ENCODE measurements around the gene ZRANB3. TPM values are rescaled to one million over a fixed set of nuclear protein-coding genes. Genes with fewer than 3 reads are reported as not detected.

Gene ZRANB3
- total RNA-seq, 2 experiments from 2014 or later, result 11.6 to 27.0 TPM

DNA sequence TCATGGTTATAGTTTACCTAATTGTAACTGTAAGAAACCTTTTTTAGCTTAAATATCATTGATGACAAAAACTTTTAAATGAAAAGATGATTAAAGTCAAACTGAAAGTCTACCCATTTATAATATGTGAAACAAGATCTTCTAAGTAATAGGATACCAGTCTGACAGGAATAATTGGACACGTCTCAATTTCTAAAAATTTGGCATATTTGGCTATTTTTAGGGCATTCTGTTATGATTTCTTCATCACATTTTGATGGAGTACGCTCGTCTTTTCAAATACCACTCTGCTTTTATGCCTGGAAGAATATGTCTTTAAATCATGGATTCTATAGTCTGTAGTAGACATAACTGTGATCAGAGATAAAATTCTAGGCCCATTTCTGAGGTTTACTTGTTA is 1.6 kb upstream of the ZRANB3 start:
- ChIA-PET CTCF (ENCODE audit: unreplicated experiment) (no interaction called here), POLR2A (interaction anchor here (0.6 to 2.4 kb wide), 3 partner anchors 57 to 324 kb away, joined by 3 to 10 read pairs (median 3); no protein-coding TSS in a partner anchor)
- intact Hi-C loops (cut with micrococcal nuclease; ENCODE audit: unreplicated experiment), result loop anchor here (2.0 to 10.0 kb wide), 2 partner anchors 178 to 528 kb away; no protein-coding TSS in a partner anchor
- peaks cover 41% of the 10 kb centered on the region for H3K4me1 ChIP-seq (ENCODE audit: insufficient read depth, low read length, poor library complexity, severe bottlenecking)
- H3K4me2 ChIP-seq (ENCODE audit: low read length), result peak overlapping the region; percentile 78
- no peaks in the 10 kb centered on the region for H3K9me3 ChIP-seq (ENCODE audit: low read length)
- peaks cover 13% of the 10 kb centered on the region; the same call in 1 of the 2 replicates for H4K20me1 ChIP-seq (ENCODE audit: insufficient read depth, low read length)
- H3K9me2 ChIP-seq (ENCODE audit: insufficient read depth, low read length), result no peaks in the 10 kb centered on the region
- peaks cover 40% of the 10 kb centered on the region for H3K36me3 ChIP-seq (ENCODE audit: insufficient read depth, low read length)
- DNase-seq (ENCODE audit: low spot score), result no peak
- no peak overlapping the region for H2AFZ ChIP-seq (ENCODE audit: low read length)
- H3K27ac ChIP-seq (ENCODE audit: low read depth, low read length, poor library complexity, severe bottlenecking), result no peak overlapping the region
- TSS peak; percentile 68 for BruUV-seq (replicated peaks)
- no peak for TF ChIP-seq EZH2phosphoT487 (IDR thresholded peaks at IDR 0.05; ENCODE audit: borderline replicate concordance, low read depth, low read length)
- TF ChIP-seq, protein P1, sequence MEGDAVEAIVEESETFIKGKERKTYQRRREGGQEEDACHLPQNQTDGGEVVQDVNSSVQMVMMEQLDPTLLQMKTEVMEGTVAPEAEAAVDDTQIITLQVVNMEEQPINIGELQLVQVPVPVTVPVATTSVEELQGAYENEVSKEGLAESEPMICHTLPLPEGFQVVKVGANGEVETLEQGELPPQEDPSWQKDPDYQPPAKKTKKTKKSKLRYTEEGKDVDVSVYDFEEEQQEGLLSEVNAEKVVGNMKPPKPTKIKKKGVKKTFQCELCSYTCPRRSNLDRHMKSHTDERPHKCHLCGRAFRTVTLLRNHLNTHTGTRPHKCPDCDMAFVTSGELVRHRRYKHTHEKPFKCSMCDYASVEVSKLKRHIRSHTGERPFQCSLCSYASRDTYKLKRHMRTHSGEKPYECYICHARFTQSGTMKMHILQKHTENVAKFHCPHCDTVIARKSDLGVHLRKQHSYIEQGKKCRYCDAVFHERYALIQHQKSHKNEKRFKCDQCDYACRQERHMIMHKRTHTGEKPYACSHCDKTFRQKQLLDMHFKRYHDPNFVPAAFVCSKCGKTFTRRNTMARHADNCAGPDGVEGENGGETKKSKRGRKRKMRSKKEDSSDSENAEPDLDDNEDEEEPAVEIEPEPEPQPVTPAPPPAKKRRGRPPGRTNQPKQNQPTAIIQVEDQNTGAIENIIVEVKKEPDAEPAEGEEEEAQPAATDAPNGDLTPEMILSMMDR (conservative IDR thresholded peaks at IDR 0.05; ENCODE audit: low read length), result no peak
- peak overlapping the region; percentile 87 for H3K4me3 ChIP-seq (ENCODE audit: low read depth, low read length, poor library complexity, severe bottlenecking)
- peaks cover 85% of the 10 kb centered on the region for H3K79me2 ChIP-seq (ENCODE audit: insufficient read depth, low read depth, low read length)

DNA sequence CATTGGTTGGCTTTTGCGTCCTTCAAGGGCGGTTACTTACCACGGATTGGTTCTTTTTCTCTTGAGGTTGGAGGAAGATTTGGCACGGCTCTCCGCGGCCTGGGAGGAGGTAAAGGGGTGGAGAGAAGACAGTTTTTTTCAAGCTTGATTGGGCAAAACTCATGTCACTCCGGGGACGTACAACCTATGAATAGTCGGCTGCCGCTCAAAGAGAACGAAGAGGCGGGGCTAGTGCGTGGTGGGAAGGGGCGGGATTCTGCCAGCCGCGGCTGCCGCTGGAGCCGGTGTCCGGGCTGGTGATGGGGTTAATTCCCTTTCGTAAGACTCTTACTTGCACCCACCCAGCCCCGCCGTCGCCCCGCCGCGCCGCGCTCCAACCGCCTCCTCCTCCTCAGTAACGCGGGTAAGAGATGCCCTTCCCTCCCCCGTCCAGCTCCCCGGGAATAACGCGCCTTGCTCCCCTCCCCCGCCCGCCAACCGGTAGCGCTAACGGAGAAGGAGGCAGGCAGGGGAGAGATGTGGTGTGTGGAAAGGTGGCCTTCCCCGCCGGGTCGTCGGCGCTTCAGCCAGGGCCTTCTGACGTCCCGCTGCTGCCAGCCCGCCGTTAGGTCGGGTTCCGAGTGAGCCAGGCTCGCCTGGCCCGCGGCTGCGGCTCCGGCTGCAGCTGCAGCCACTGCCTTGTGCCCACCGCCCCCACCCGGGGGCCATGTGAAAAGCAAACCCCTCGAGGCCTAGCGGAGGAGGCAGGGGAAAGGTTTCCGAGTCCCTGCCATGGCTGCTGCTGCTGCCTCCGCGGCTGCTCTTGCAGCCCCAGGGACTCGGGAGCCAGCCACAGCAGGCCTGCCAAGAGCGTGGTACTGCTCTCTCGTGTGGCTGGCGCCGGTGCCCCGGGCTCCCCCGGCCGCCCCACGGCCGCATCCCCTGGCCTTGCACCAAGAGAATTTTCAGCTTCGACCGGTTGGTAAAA is 496 bp upstream of the ZRANB3 start, which contains the start of gene R3HDM1:
TSS of gene R3HDM1 (plus strand) at position 254 of the 967 bp plus-strand sequence. CDS start 73,362 bp downstream, outside the sequence.
- Histone ChIP-seq H3K4me2 (ENCODE audit: low read length) (peak within 1 kb of the TSS; percentile 78), H3K9me2 (ENCODE audit: insufficient read depth, low read length) (no peaks in the 10 kb centered on the region), H3K4me1 (ENCODE audit: insufficient read depth, low read length, poor library complexity, severe bottlenecking) (peaks cover 41% of the 10 kb centered on the region), H3K4me3 (ENCODE audit: low read depth, low read length, poor library complexity, severe bottlenecking) (peak within 1 kb of the TSS; percentile 87), H3K36me3 (ENCODE audit: insufficient read depth, low read length) (peaks cover 33% of the 10 kb centered on the region), H3K9me3 (ENCODE audit: low read length) (no peaks in the 10 kb centered on the region), H2AFZ (ENCODE audit: low read length) (peak within 1 kb of the TSS; percentile 79), H3K27ac (ENCODE audit: low read depth, low read length, poor library complexity, severe bottlenecking) (peak within 1 kb of the TSS; percentile 85), H4K20me1 (ENCODE audit: insufficient read depth, low read length) (peaks cover 13% of the 10 kb centered on the region; the same call in 1 of the 2 replicates), H3K79me2 (ENCODE audit: insufficient read depth, low read depth, low read length) (peaks cover 79% of the 10 kb centered on the region)
- ChIA-PET CTCF (ENCODE audit: unreplicated experiment) (interaction anchor here (1.0 kb wide), 1 partner anchor 54 kb away, joined by 4 read pairs; no protein-coding TSS in a partner anchor), POLR2A (interaction anchor here (0.5 to 1.4 kb wide), 12 partner anchors 9 to 859 kb away, joined by 3 to 7 read pairs (median 4); no protein-coding TSS in a partner anchor)
- peak; percentile 100 for DNase-seq (ENCODE audit: low spot score)
- intact Hi-C loops (cut with micrococcal nuclease; ENCODE audit: unreplicated experiment), result loop anchor here (1.0 to 10.0 kb wide), 6 partner anchors 59 to 613 kb away; partner anchors contain the start of genes CCNT2 and RAB3GAP1
- TF ChIP-seq, protein P1 (conservative IDR thresholded peaks at IDR 0.05; ENCODE audit: low read length), result peak; percentile 53
- no peak for TF ChIP-seq EZH2phosphoT487 (IDR thresholded peaks at IDR 0.05; ENCODE audit: borderline replicate concordance, low read depth, low read length)
- no TSS peak for BruUV-seq (replicated peaks)

Measured in OCI-LY7 (cell line).